DMS79 (cell line): Measurements from ENCODE around the gene CCNY.
"Not testable (repeated sequence)": the region's sequence is repeated elsewhere in the genome, so short reads cannot be mapped to it uniquely, and the experiment has no call there.

Experiments
- DNase-seq: peaks from one replicate; lab custom pipeline; 2025; lab: John Stamatoyannopoulos, UW

CCNY gene

GRCh38 chr10:35334297-35334696, 2.0 kb upstream of the CCNY start:
- no peak for DNase-seq

- no peak for DNase-seq
Observed at GRCh38 chr10:35335133-35336083, 901 bp upstream of the CCNY start.

GRCh38 chr10:35336921-35337823, 863 bp downstream of the CCNY start:
- DNase-seq: no peak

GRCh38 chr10:35339942-35340341, 3.6 kb downstream of the CCNY start:
- DNase-seq: no peak

GRCh38 chr10:35340975-35341374, 4.7 kb downstream of the CCNY start:
- DNase-seq: no peak

GRCh38 chr10:35341521-35341920, 5.2 kb downstream of the CCNY start:
- DNase-seq: no peak

GRCh38 chr10:35342183-35342753, 6.0 kb downstream of the CCNY start:
- DNase-seq: no peak

- DNase-seq: no peak
Observed at GRCh38 chr10:35343739-35344138, 7.4 kb downstream of the CCNY start.

- no peak for DNase-seq
Observed at GRCh38 chr10:35345383-35345742, 9.1 kb downstream of the CCNY start.

- DNase-seq: no peak
Observed at GRCh38 chr10:35346248-35346647, 9.9 kb downstream of the CCNY start.

- DNase-seq: no peak
Observed at GRCh38 chr10:35347121-35347562, 10.8 kb downstream of the CCNY start.

- DNase-seq: no peak
Observed at GRCh38 chr10:35347899-35348608, 11.7 kb downstream of the CCNY start.

- no peak for DNase-seq
Observed at GRCh38 chr10:35348609-35349388, 12.5 kb downstream of the CCNY start.

GRCh38 chr10:35349389-35349915, 13.1 kb downstream of the CCNY start:
- no peak for DNase-seq

GRCh38 chr10:35351021-35351420, 14.7 kb downstream of the CCNY start:
- no peak for DNase-seq

GRCh38 chr10:35352097-35352496, 15.8 kb downstream of the CCNY start:
- no peak for DNase-seq

GRCh38 chr10:35352512-35352911, 16.2 kb downstream of the CCNY start:
- no peak for DNase-seq

GRCh38 chr10:35353395-35353794, 17.1 kb downstream of the CCNY start:
- no peak for DNase-seq

GRCh38 chr10:35353805-35354204, 17.5 kb downstream of the CCNY start:
- DNase-seq: no peak

- DNase-seq: not testable (repeated sequence)
Observed at GRCh38 chr10:35354257-35354656, 17.9 kb downstream of the CCNY start.
